ENCODE results near the gene GFPT1.

DNA sequence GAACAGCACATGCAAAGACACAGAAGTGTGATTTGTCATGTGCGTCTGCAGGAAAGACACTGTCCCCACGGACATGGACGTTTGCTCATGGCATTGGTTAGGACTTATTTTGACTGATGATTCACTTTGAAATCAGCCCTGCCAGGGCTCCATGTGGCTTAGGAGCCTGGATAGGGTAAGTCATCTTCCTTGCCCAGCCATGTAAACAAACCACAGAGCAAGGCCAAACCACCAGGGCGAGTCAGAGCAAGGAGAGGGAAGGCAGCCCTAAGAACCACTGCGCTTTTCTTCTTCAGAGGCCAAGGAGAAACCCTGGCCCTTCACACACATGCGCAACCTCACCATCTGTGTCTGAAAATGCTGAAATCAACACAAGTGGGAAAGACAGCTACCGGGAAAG is 88.8 kb downstream of the GFPT1 start:
- TF ChIP-seq, protein P1, sequence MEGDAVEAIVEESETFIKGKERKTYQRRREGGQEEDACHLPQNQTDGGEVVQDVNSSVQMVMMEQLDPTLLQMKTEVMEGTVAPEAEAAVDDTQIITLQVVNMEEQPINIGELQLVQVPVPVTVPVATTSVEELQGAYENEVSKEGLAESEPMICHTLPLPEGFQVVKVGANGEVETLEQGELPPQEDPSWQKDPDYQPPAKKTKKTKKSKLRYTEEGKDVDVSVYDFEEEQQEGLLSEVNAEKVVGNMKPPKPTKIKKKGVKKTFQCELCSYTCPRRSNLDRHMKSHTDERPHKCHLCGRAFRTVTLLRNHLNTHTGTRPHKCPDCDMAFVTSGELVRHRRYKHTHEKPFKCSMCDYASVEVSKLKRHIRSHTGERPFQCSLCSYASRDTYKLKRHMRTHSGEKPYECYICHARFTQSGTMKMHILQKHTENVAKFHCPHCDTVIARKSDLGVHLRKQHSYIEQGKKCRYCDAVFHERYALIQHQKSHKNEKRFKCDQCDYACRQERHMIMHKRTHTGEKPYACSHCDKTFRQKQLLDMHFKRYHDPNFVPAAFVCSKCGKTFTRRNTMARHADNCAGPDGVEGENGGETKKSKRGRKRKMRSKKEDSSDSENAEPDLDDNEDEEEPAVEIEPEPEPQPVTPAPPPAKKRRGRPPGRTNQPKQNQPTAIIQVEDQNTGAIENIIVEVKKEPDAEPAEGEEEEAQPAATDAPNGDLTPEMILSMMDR (IDR thresholded peaks at IDR 0.05) = no peak
- TF ChIP-seq POLR2A (IDR thresholded peaks at IDR 0.05) = peak in 1 of 2 donors; percentile 40

Data from adrenal gland (tissue), 5 donors.